ENCODE measurements around the gene LRP1B.

The LRP1B gene

GRCh38 chr2:141062031-141062430 lies 1068.8 kb downstream of the LRP1B start:
- no peak for DNase-seq

GRCh38 chr2:141058556-141058955 lies 1072.3 kb downstream of the LRP1B start:
- no peak for DNase-seq

- no peak for DNase-seq
Observed at GRCh38 chr2:141055531-141055930, 1075.3 kb downstream of the LRP1B start.

- no peak for DNase-seq
Observed at GRCh38 chr2:141048951-141049350, 1081.9 kb downstream of the LRP1B start.

GRCh38 chr2:141041281-141041680 lies 1089.5 kb downstream of the LRP1B start:
- no peak for DNase-seq

GRCh38 chr2:141038341-141038740 lies 1092.5 kb downstream of the LRP1B start:
- no peak for DNase-seq

- no peak for DNase-seq
Observed at GRCh38 chr2:141037361-141037760, 1093.5 kb downstream of the LRP1B start.

GRCh38 chr2:141035846-141036420 lies 1094.9 kb downstream of the LRP1B start:
- DNase-seq, result no peak

- DNase-seq, result peak; percentile 57
Observed at GRCh38 chr2:141029428-141030078, 1101.3 kb downstream of the LRP1B start.

GRCh38 chr2:141027221-141027620 lies 1103.6 kb downstream of the LRP1B start:
- no peak for DNase-seq

- DNase-seq, result no peak
Observed at GRCh38 chr2:141021611-141022010, 1109.2 kb downstream of the LRP1B start.

GRCh38 chr2:141021109-141021508 lies 1109.7 kb downstream of the LRP1B start:
- no peak for DNase-seq

- DNase-seq, result no peak
Observed at GRCh38 chr2:141020346-141020745, 1110.5 kb downstream of the LRP1B start.

- DNase-seq, result no peak
Observed at GRCh38 chr2:141015341-141016047, 1115.3 kb downstream of the LRP1B start.

GRCh38 chr2:141003967-141004657 lies 1126.7 kb downstream of the LRP1B start:
- DNase-seq, result no peak

GRCh38 chr2:141001750-141002149 lies 1129.1 kb downstream of the LRP1B start:
- DNase-seq, result no peak

GRCh38 chr2:140998577-140998976 lies 1132.2 kb downstream of the LRP1B start:
- no peak for DNase-seq

- no peak for DNase-seq
Observed at GRCh38 chr2:140998017-140998416, 1132.8 kb downstream of the LRP1B start.

- DNase-seq, result no peak
Observed at GRCh38 chr2:140994856-140995255, 1136.0 kb downstream of the LRP1B start.

GRCh38 chr2:140990416-140990815 lies 1140.4 kb downstream of the LRP1B start:
- no peak for DNase-seq

- no peak for DNase-seq
Observed at GRCh38 chr2:140988597-140988996, 1142.2 kb downstream of the LRP1B start.

- no peak for DNase-seq
Observed at GRCh38 chr2:140986456-140986855, 1144.4 kb downstream of the LRP1B start.

- no peak for DNase-seq
Observed at GRCh38 chr2:140975237-140975636, 1155.6 kb downstream of the LRP1B start.

- DNase-seq, result no peak
Observed at GRCh38 chr2:140972724-140973123, 1158.1 kb downstream of the LRP1B start.
